ENCODE data around the gene GJA9. TPM values are rescaled to one million over a fixed set of nuclear protein-coding genes. Genes with fewer than 3 reads are reported as not detected.

Gene GJA9
- total and polyA plus RNA-seq, 2 of the 4 experiments (the other 2 are of a cell fraction), result not detected

DNA sequence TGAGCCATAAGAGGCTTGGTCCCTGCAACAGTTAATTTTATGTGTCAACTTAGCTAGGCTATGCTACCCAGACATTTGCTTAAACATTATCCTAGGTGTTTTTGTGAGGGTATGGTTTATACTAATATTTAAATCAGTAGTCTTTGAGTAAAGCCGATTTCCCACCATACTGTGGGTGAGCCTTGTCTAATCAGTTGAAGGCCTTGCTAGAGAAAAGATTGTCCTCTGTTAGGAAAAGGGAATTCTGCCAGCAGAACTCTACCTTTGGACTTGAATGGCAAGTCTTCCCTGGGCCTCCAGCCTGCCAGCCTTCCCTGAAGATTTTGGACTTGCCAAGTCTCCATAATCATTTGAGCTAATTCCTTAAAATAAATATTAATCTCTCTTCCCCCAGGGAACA is 36.4 kb upstream of the GJA9 start:
- BruUV-seq (replicated peaks), result no TSS peak
- intact Hi-C loops (cut with micrococcal nuclease), result no loop called here
- no peak overlapping the region for H4K5ac ChIP-seq (ENCODE audit: low read depth, low read length)
- H3K36me3 ChIP-seq (ENCODE audit: control insufficient read depth, insufficient read depth, low read length), result no peaks in the 10 kb centered on the region
- no peak overlapping the region for H2AK9ac ChIP-seq (replicated peaks; ENCODE audit: low read depth, low read length, poor library complexity)
- H2BK15ac ChIP-seq (ENCODE audit: low read depth, low read length), result no peak overlapping the region
- H2AK5ac ChIP-seq (ENCODE audit: low read depth, low read length), result no peak overlapping the region
- H3K79me1 ChIP-seq (ENCODE audit: low read depth in 1 of 2, low read length in 2 of 2), result no peaks in the 10 kb centered on the region
- no peaks in the 10 kb centered on the region; the same call in 1 of the 2 replicates for H3K9me1 ChIP-seq (ENCODE audit: insufficient read depth, low read length)
- H3K4me3 ChIP-seq (ENCODE audit: insufficient read depth, low read depth, low read length), result no peak overlapping the region
- in situ Hi-C loops (cut with MboI; ENCODE audit: low sequenced_read_pairs), result no loop called here
- H2BK120ac ChIP-seq (ENCODE audit: low read depth, low read length), result no peak overlapping the region
- H3K4me2 ChIP-seq (ENCODE audit: low read depth, low read length), result no peak overlapping the region
- POLR2A ChIA-PET (ENCODE audit: unreplicated experiment), result no interaction called here
- H3K4me1 ChIP-seq (ENCODE audit: control insufficient read depth, insufficient read depth, low read length), result no peaks in the 10 kb centered on the region
- CTCF ChIA-PET, result no interaction called here
- dilution Hi-C loops (cut with HindIII; ENCODE audit: low sequenced_read_pairs, unreplicated experiment), result no loop called here
- H3K14ac ChIP-seq (replicated peaks; ENCODE audit: low read depth, low read length), result no peak overlapping the region
- no peak overlapping the region for H2AFZ ChIP-seq (replicated peaks; ENCODE audit: low read length, poor library complexity)
- H3K56ac ChIP-seq (ENCODE audit: extremely low read depth, insufficient read depth, low read length), result no peak overlapping the region
- no peak overlapping the region for H3K4ac ChIP-seq (ENCODE audit: low read depth, low read length)
- H3K18ac ChIP-seq (ENCODE audit: low read depth, low read length), result no peak overlapping the region
- H4K20me1 ChIP-seq (ENCODE audit: insufficient read depth, low read length), result no peaks in the 10 kb centered on the region
- no peak overlapping the region for H2BK5ac ChIP-seq (ENCODE audit: low read depth, low read length, poor library complexity, severe bottlenecking)
- H4K91ac ChIP-seq (ENCODE audit: insufficient read depth, low read depth, low read length), result no peak overlapping the region
- TF ChIP-seq POLR2A (IDR thresholded peaks at IDR 0.05; ENCODE audit: low read depth, low read length) (no peak), MXI1 (IDR thresholded peaks at IDR 0.05; ENCODE audit: borderline replicate concordance, low read depth, low read length) (no peak), NFE2L2 (IDR thresholded peaks at IDR 0.05; ENCODE audit: low read depth, low read length) (no peak), RAD21 (IDR thresholded peaks at IDR 0.05; ENCODE audit: low read length) (no peak), CEBPB (IDR thresholded peaks at IDR 0.05; ENCODE audit: low read depth, low read length) (no peak), MAFK (IDR thresholded peaks at IDR 0.05; ENCODE audit: low read depth, low read length) (no peak), SMC3 (IDR thresholded peaks at IDR 0.05; ENCODE audit: low read depth, low read length) (no peak), RFX5 (IDR thresholded peaks at IDR 0.05; ENCODE audit: low read depth, low read length) (no peak), FOS (IDR thresholded peaks at IDR 0.05; ENCODE audit: low read depth, low read length) (no peak), RCOR1 (IDR thresholded peaks at IDR 0.05; ENCODE audit: insufficient replicate concordance, low read length) (no peak), CHD1 (IDR thresholded peaks at IDR 0.05; ENCODE audit: low read depth, low read length) (no peak), MAZ (IDR thresholded peaks at IDR 0.05; ENCODE audit: borderline replicate concordance, low read depth, low read length) (no peak), BHLHE40 (IDR thresholded peaks at IDR 0.05; ENCODE audit: low read depth, low read length) (no peak)
- TF ChIP-seq, protein P1, sequence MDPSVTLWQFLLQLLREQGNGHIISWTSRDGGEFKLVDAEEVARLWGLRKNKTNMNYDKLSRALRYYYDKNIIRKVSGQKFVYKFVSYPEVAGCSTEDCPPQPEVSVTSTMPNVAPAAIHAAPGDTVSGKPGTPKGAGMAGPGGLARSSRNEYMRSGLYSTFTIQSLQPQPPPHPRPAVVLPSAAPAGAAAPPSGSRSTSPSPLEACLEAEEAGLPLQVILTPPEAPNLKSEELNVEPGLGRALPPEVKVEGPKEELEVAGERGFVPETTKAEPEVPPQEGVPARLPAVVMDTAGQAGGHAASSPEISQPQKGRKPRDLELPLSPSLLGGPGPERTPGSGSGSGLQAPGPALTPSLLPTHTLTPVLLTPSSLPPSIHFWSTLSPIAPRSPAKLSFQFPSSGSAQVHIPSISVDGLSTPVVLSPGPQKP (IDR thresholded peaks at IDR 0.05; ENCODE audit: borderline replicate concordance, low read depth, low read length), result no peak
- TF ChIP-seq, protein P2, sequence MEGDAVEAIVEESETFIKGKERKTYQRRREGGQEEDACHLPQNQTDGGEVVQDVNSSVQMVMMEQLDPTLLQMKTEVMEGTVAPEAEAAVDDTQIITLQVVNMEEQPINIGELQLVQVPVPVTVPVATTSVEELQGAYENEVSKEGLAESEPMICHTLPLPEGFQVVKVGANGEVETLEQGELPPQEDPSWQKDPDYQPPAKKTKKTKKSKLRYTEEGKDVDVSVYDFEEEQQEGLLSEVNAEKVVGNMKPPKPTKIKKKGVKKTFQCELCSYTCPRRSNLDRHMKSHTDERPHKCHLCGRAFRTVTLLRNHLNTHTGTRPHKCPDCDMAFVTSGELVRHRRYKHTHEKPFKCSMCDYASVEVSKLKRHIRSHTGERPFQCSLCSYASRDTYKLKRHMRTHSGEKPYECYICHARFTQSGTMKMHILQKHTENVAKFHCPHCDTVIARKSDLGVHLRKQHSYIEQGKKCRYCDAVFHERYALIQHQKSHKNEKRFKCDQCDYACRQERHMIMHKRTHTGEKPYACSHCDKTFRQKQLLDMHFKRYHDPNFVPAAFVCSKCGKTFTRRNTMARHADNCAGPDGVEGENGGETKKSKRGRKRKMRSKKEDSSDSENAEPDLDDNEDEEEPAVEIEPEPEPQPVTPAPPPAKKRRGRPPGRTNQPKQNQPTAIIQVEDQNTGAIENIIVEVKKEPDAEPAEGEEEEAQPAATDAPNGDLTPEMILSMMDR (conservative IDR thresholded peaks at IDR 0.05; ENCODE audit: low read depth, low read length), result no peak
- TF ChIP-seq, protein P3, sequence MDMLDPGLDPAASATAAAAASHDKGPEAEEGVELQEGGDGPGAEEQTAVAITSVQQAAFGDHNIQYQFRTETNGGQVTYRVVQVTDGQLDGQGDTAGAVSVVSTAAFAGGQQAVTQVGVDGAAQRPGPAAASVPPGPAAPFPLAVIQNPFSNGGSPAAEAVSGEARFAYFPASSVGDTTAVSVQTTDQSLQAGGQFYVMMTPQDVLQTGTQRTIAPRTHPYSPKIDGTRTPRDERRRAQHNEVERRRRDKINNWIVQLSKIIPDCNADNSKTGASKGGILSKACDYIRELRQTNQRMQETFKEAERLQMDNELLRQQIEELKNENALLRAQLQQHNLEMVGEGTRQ (IDR thresholded peaks at IDR 0.05; ENCODE audit: low read depth, low read length), result no peak
- no peaks in the 10 kb centered on the region for H3K9me3 ChIP-seq (ENCODE audit: control insufficient read depth, insufficient read depth, low read length)
- H3K23ac ChIP-seq (ENCODE audit: low read depth, low read length), result no peak overlapping the region
- H3K27ac ChIP-seq (ENCODE audit: insufficient read depth, low read length), result no peak overlapping the region
- no peak for ATAC-seq (ENCODE audit: low read depth)
- no peaks in the 10 kb centered on the region for H3K27me3 ChIP-seq (ENCODE audit: control insufficient read depth, insufficient read depth, low read length)
- no CpG with 5 or more reads among the region's 1 CpG for WGBS, 2 experiments (ENCODE audit: extremely low coverage in 2 of 2, insufficient read length in 1 of 2)
- DNase-seq, result no peak
- H2BK20ac ChIP-seq (ENCODE audit: low read depth, low read length), result no peak overlapping the region
- H4K8ac ChIP-seq (ENCODE audit: low read depth in 2 of 2, low read length in 2 of 2), result no peak overlapping the region
- H3K9ac ChIP-seq (ENCODE audit: low read depth, low read length), result no peak overlapping the region
